C4-2B (cell line): ENCODE data around the gene UBQLN3.

Experiments used
- ZFX ChIP-seq: fragments of 450-650 bp; IDR thresholded peaks from 2 replicates; pipeline ENCODE4 v1.6.1; 2017
- TF ChIP-seq, protein P1 (sequence below): fragments of 450-650 bp; conservative IDR thresholded peaks from 2 replicates; pipeline ENCODE4 v1.5.1; 2017; ENCODE audit warnings: mild to moderate bottlenecking

DNA sequence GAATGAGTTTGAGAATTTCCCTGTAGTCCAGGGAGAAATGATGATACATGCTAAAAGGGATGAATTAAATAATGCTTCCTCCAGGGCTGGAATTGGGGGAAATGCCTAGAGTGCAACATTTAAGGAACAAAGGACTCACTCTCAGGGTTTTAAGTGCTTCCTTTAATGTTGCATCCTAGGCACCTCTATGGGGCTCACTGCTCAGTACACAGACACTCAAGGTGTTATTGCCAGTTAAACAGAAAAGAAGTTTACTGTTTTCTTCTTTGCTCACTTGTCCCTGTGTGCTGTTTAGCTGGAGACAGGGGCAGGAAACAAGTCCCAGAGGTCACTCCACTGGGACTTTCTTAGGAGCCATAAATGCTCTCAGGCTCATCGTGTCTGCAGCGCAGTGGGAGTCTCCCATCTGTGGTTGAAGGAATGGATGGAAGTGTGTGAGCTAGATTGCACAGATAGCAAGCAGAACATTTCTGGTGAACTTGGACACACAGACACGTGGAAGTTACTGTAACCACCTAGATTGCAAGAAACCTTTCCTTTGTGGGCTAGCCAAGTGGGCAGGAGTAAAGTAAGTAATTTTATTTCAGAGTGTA is 46.9 kb upstream of the UBQLN3 start:
- TF ChIP-seq, protein P1, sequence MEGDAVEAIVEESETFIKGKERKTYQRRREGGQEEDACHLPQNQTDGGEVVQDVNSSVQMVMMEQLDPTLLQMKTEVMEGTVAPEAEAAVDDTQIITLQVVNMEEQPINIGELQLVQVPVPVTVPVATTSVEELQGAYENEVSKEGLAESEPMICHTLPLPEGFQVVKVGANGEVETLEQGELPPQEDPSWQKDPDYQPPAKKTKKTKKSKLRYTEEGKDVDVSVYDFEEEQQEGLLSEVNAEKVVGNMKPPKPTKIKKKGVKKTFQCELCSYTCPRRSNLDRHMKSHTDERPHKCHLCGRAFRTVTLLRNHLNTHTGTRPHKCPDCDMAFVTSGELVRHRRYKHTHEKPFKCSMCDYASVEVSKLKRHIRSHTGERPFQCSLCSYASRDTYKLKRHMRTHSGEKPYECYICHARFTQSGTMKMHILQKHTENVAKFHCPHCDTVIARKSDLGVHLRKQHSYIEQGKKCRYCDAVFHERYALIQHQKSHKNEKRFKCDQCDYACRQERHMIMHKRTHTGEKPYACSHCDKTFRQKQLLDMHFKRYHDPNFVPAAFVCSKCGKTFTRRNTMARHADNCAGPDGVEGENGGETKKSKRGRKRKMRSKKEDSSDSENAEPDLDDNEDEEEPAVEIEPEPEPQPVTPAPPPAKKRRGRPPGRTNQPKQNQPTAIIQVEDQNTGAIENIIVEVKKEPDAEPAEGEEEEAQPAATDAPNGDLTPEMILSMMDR = no peak
- TF ChIP-seq ZFX = no peak
